Pancreas (tissue), 10 donors: Measurements from ENCODE around the gene THEM5. TPM values are rescaled to one million over a fixed set of nuclear protein-coding genes. Genes with fewer than 3 reads are reported as not detected.

Experiments used
- ATAC-seq, 4 donors: fragments of 200-7000 bp; cut with Tn5 transposase; one replicate each; pipeline versions ENCODE4 v1.8.0 to v1.9.1; 2020; ENCODE audit warnings: mild to moderate bottlenecking in 4 of 4, moderate library complexity in 4 of 4
- DNase-seq, 6 donors: peaks; one replicate each; pipeline ENCODE4 v3.0.0-alpha.2; 2020
- FAIRE-seq: peaks from 2 replicates; lab custom pipeline; 2012; peaks lifted over from hg19 to GRCh38; lab: Jason Lieb, UNC
- H3K27ac ChIP-seq, 4 donors: fragments of 200-600 bp; sonication (generic); 1 replicate in 3 of 4; 2 replicates in 1 of 4; pipeline versions ENCODE4 v1.5.0 to v1.8.0; 2020
- H3K27me3 ChIP-seq, 4 donors: fragments of 200-600 bp; one replicate each; pipeline ENCODE4 v1.8.0; 2021
- H3K36me3 ChIP-seq, 3 donors: fragments of 200-600 bp; sonication (generic) in 1 of 3; one replicate each; pipeline versions ENCODE4 v1.5.0 to v1.8.0; 2020 to 2021
- H3K4me1 ChIP-seq, 3 donors: fragments of 200-600 bp; one replicate each; pipeline ENCODE4 v1.8.0; 2021
- H3K4me3 ChIP-seq, 4 donors: fragments of 200-600 bp; sonication (generic) in 2 of 4; one replicate each; pipeline versions ENCODE4 v1.5.0 to v1.8.0; 2020 to 2021
- H3K9me3 ChIP-seq, 4 donors: fragments of 200-600 bp; one replicate each; pipeline ENCODE4 v1.8.0; 2021
- WGBS, 2 donors: extraction: QIAGEN DNeasy Blood & Tissue Kit; methylation state at CpG; one replicate each; pipeline ENCODE4 v1.1.7; 2013; 5-methylcytosine and 5-hydroxymethylcytosine counted together
- intact Hi-C, 3 donors: fragments of 100-400 bp; cut with DNase I; formaldehyde crosslinking; loops; one replicate each; pipeline versions ENCODE4 v1.11.1 to v1.14.2; 2022
- polyA plus RNA-seq, 2 donors: library from polyadenylated mRNA; stranded (reverse); fragments of 200-250 nt; gene quantifications; one replicate each; pipeline ENCODE4 v1.2.3, GENCODE V29; 2013
- total RNA-seq, 6 donors: library from RNA; stranded (reverse); fragmentation: NEBNext Ultra II Directional in 4 of 6; extraction: Animal tissue kit (Norgen Biotek cat#: 25700) in 4 of 6; gene quantifications; one replicate each; pipeline versions ENCODE4 v1.2.1 to v1.2.4, GENCODE V29; 2021 to 2023
- TF ChIP-seq, protein P1 (sequence below), 4 donors: fragments of 200-600 bp; sonication (generic) in 3 of 4; IDR thresholded peaks; one replicate each; pipeline versions ENCODE4 v1.5.0 to v1.8.0; 2021; ENCODE audit warnings: antibody characterized with exemption in 4 of 4
- donor health status: healthy with polysubstance abuse.
- donor health status: DM: no; HTN: no; CAD: no; lungs with moderate emphysema.
- donor health status: DM: no; HTN: no; CAD: no.
- donor health status: control.
- donor health status: control.
- donor health status: Bipolar disorder and iron deficiency.
- donor health status: DM: yes; HTN: yes; CAD: no.
- donor health status: DM: no; HTN: no; CAD: no.
- donor health status: DM: no; HTN: no; CAD: no.
- donor health status: DM: yes; HTN: yes; CAD: no.

Gene THEM5
- total and polyA plus RNA-seq, 8 donors, result 0.17 TPM; not detected in 7

DNA sequence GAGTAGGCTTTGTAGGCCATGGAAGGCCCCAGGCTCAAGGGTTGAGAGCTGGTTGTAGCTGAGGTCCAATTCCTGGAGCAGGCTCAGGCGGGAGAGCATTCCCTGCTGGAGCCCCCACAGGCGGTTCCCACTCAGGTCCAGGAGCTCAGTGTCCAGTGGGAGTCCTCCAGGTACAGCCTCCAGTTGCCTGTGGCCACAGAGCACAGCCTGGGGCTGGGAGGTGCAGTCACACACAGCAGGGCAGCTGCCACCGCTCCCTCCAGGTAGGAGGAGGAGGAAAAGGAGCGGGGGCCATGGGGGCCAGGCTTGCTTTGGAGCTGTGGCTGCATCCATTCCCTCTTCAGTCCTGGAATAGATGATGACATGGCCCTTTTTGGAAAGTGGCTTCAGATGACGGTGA, 51.1 kb downstream of the THEM5 start:
- Histone ChIP-seq H3K4me1 (no peaks in the 10 kb centered on the region), H3K36me3 (no peaks in the 10 kb centered on the region), H3K27me3 (no peaks in the 10 kb centered on the region), H3K27ac (no peak overlapping the region), H3K9me3 (no peaks in the 10 kb centered on the region), H3K4me3 (no peak overlapping the region)
- WGBS, 2 donors, result 94% methylated on average over 5 of the region's 5 CpGs
- no peak for ATAC-seq
- DNase-seq, result peak in 1 of 6 donors; percentile 69
- FAIRE-seq, result no peak
- TF ChIP-seq, protein P1, sequence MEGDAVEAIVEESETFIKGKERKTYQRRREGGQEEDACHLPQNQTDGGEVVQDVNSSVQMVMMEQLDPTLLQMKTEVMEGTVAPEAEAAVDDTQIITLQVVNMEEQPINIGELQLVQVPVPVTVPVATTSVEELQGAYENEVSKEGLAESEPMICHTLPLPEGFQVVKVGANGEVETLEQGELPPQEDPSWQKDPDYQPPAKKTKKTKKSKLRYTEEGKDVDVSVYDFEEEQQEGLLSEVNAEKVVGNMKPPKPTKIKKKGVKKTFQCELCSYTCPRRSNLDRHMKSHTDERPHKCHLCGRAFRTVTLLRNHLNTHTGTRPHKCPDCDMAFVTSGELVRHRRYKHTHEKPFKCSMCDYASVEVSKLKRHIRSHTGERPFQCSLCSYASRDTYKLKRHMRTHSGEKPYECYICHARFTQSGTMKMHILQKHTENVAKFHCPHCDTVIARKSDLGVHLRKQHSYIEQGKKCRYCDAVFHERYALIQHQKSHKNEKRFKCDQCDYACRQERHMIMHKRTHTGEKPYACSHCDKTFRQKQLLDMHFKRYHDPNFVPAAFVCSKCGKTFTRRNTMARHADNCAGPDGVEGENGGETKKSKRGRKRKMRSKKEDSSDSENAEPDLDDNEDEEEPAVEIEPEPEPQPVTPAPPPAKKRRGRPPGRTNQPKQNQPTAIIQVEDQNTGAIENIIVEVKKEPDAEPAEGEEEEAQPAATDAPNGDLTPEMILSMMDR (IDR thresholded peaks at IDR 0.05), result no peak
- intact Hi-C loops, result no loop called here

DNA sequence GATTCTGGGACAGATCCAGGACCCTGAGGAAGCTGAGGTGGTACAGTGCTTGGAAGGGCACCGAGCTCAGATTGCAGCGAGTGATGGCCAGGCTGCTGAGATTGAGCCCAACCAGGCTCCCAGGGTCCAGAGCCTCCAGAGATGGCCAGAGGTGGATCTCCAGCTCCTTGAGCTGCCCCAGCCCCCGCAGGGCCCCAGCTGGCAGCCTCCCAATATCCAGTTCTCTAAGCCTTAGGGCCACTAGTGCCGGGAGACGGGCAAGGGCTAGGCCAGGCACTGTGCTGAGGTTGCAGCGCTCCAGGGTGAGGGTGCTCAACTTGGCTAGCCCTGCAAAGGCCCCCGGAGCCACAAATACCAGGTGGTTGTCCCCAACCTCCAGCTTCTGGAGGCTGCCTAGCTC, 51.7 kb downstream of the THEM5 start:
- ATAC-seq, result no peak
- DNase-seq, result peak in 1 of 6 donors; percentile 44
- Histone ChIP-seq H3K4me1 (no peaks in the 10 kb centered on the region), H3K27ac (no peak overlapping the region), H3K9me3 (no peaks in the 10 kb centered on the region), H3K36me3 (no peaks in the 10 kb centered on the region), H3K27me3 (no peaks in the 10 kb centered on the region), H3K4me3 (no peak overlapping the region)
- no peak for FAIRE-seq
- WGBS, 2 donors, result 89 to 90% methylated on average over 7 of the region's 7 CpGs
- TF ChIP-seq, protein P1 (IDR thresholded peaks at IDR 0.05), result no peak
- intact Hi-C loops, result no loop called here

DNA sequence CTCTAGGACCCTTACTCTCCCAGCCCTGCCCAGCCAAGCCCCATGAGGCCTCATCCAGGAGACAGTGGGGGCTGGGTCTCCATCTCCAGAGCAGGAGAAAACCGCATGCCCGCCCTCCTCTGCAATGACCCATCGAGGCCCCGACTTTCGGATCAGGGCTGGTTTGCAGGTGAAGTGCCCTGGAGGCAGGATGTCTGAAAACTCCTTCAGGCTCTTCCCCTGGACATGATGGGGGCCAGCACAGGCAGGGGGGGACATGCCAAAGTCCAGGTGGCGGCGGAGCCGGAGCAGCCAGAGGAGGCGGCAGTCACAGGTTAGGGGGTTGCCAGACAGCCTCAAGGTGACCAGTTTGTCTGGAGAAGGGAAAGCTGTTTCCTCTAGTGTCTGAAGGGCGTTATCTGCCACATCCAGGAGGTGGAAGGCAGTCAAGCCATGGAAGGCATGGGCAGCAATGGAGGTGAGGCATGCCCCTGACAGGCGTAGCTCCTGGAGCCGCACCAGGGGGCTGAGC, 52.1 kb downstream of the THEM5 start:
- 92 to 93% methylated on average over 12 of the region's 12 CpGs for WGBS, 2 donors
- no peaks in the 10 kb centered on the region for H3K4me1 ChIP-seq
- H3K36me3 ChIP-seq, result no peaks in the 10 kb centered on the region
- intact Hi-C loops, result no loop called here
- FAIRE-seq, result no peak
- H3K27ac ChIP-seq, result no peak overlapping the region
- no peak for ATAC-seq
- DNase-seq, result no peak
- no peaks in the 10 kb centered on the region for H3K9me3 ChIP-seq
- H3K4me3 ChIP-seq, result no peak overlapping the region
- TF ChIP-seq, protein P1 (IDR thresholded peaks at IDR 0.05), result no peak
- H3K27me3 ChIP-seq, result no peaks in the 10 kb centered on the region

DNA sequence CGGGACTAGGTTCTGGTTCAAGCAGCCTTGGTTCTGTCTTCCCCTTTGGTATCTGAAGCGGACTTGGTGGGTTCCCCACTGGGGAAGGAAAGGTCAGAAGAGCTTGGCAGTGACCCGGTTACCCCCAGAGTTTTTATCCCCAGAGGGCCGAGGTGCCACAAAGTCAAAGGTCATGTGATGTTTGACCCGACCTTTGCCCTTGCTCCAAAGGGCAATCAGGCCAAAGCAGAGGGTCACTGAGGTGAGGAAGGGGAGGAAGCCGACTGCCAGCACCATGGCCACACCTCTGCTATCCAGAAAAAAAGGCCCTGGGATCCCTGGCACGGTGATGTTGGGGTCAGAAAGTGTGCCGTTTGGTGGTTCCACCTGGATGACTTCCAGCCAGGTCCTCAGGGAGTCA, 52.7 kb downstream of the THEM5 start:
- no peak for ATAC-seq
- Histone ChIP-seq H3K27ac (no peak overlapping the region), H3K27me3 (no peaks in the 10 kb centered on the region), H3K36me3 (no peaks in the 10 kb centered on the region), H3K4me3 (no peak overlapping the region), H3K9me3 (no peaks in the 10 kb centered on the region), H3K4me1 (no peaks in the 10 kb centered on the region)
- intact Hi-C loops, result no loop called here
- TF ChIP-seq, protein P1 (IDR thresholded peaks at IDR 0.05), result no peak
- no peak for FAIRE-seq
- 66 to 76% methylated on average over 8 of the region's 8 CpGs for WGBS, 2 donors
- no peak for DNase-seq

DNA sequence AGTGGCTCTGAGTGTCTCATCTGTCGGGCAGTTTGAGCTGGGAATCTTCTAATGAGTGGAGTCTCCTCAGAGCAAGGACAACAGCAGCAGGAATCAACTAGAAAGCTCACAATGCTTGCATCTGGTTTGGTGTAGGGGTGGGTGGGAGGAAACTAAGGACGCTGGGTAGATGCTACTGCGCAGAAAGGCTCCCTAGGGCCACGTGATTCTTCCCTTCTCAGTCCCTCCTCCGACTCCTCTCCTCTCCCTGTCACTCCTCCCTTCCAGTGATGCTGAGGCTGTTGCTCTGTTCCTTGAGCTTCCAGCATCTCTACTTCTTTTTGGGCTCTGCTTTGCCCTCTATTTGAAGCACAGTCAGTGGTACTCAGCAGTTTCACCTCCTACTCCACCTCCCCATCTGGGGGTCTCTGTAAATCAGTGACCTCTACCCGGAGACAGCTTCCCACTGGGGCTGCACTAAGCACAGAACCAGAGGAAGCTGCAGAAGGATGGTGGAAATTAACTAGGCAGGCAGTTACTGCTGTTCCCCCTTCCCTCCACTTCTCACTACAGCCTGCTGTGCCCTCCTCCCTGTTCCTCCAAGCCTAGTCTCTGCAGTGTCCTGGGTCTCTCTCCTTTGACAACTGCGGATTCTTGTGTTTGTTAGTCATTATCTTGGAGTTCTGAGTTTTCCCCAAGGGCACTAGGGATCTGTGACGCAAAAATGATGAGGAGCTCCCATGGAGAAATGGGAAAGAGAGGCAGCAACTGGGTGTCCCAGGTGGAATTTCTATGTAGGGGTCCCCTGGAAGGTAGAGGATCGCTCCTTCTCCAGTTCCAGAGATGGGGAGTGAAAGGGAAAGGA, 54.1 kb downstream of the THEM5 start:
- no peak overlapping the region for H3K4me3 ChIP-seq
- no peaks in the 10 kb centered on the region for H3K36me3 ChIP-seq
- intact Hi-C loops, result no loop called here
- H3K27me3 ChIP-seq, result no peaks in the 10 kb centered on the region
- ATAC-seq, result no peak
- DNase-seq, result no peak
- no peaks in the 10 kb centered on the region for H3K9me3 ChIP-seq
- WGBS, 2 donors, result 63 to 64% methylated on average over 9 of the region's 9 CpGs
- no peak overlapping the region for H3K27ac ChIP-seq
- FAIRE-seq, result no peak
- TF ChIP-seq, protein P1 (IDR thresholded peaks at IDR 0.05), result no peak
- no peaks in the 10 kb centered on the region for H3K4me1 ChIP-seq
